Activated CD4-positive, alpha-beta T cell treated with anti-CD3 and anti-CD28 coated beads for 48 hours (primary cell): ENCODE data around the gene IFI16.

Experiments
- DNase-seq: peaks from one replicate; pipeline ENCODE4 v3.0.0-alpha.2; 2020

IFI16 gene

GRCh38 chr1:159066108-159066507 is 56.4 kb downstream of the IFI16 start:
- no peak for DNase-seq

GRCh38 chr1:159067699-159068621 is 58.3 kb downstream of the IFI16 start:
- DNase-seq, result no peak

- DNase-seq, result no peak
Measured at GRCh38 chr1:159068886-159069285, 59.2 kb downstream of the IFI16 start.

- DNase-seq, result no peak
Measured at GRCh38 chr1:159071970-159072582, 62.4 kb downstream of the IFI16 start.

GRCh38 chr1:159076438-159077119 is 66.9 kb downstream of the IFI16 start, which contains the start of gene AIM2:
Gene AIM2, minus strand, starts transcription at chr1:159076766. Its CDS starts 3,267 bp downstream, at chr1:159073499.
- DNase-seq, result peak; percentile 78

- peak; percentile 99 for DNase-seq
Measured at GRCh38 chr1:159077120-159077961, 67.6 kb downstream of the IFI16 start.

- no peak for DNase-seq
Measured at GRCh38 chr1:159079525-159079924, 69.8 kb downstream of the IFI16 start.

GRCh38 chr1:159081626-159082025 is 71.9 kb downstream of the IFI16 start:
- DNase-seq, result no peak

GRCh38 chr1:159083013-159083412 is 73.3 kb downstream of the IFI16 start:
- no peak for DNase-seq

- no peak for DNase-seq
Measured at GRCh38 chr1:159084152-159084551, 74.4 kb downstream of the IFI16 start.

GRCh38 chr1:159084867-159085266 is 75.2 kb downstream of the IFI16 start:
- no peak for DNase-seq

GRCh38 chr1:159088050-159088449 is 78.3 kb downstream of the IFI16 start:
- peak; percentile 35 for DNase-seq

GRCh38 chr1:159088546-159089183 is 79.0 kb downstream of the IFI16 start:
- no peak for DNase-seq

- DNase-seq, result no peak
Measured at GRCh38 chr1:159089184-159089791, 79.6 kb downstream of the IFI16 start.

- no peak for DNase-seq
Measured at GRCh38 chr1:159090286-159091179, 80.8 kb downstream of the IFI16 start.

- DNase-seq, result no peak
Measured at GRCh38 chr1:159091180-159091560, 81.5 kb downstream of the IFI16 start.

GRCh38 chr1:159091607-159092031 is 81.9 kb downstream of the IFI16 start:
- peak; percentile 53 for DNase-seq

GRCh38 chr1:159092036-159092760 is 82.5 kb downstream of the IFI16 start:
- DNase-seq, result no peak

GRCh38 chr1:159098596-159098995 is 88.9 kb downstream of the IFI16 start:
- DNase-seq, result no peak

GRCh38 chr1:159100589-159100988 is 90.9 kb downstream of the IFI16 start:
- DNase-seq, result no peak
